Fibroblast of lung (primary cell): Measurements from ENCODE around the gene TLE6.

Experiments
- CTCF ChIP-seq, 2 donors: IDR thresholded peaks in 1 of 2; conservative IDR thresholded peaks in 1 of 2; 1 replicate in 1 of 2; 2 replicates in 1 of 2; pipeline ENCODE4 v1.5.1; 2011 to 2012; ENCODE audit warnings: low read length in 2 of 2, control low read depth in 1 of 2, inconsistent platforms in 1 of 2, low read depth in 1 of 2, mild to moderate bottlenecking in 1 of 2
- EZH2 ChIP-seq: IDR thresholded peaks from 2 replicates; pipeline ENCODE4 v1.5.1; 2012; ENCODE audit warnings: low read length, control low read depth, mild to moderate bottlenecking; ENCODE audit errors: missing control alignments

GRCh38 chr19:2976609-2977000, 759 bp upstream of the TLE6 start:
- TF ChIP-seq CTCF (conservative IDR thresholded peaks at IDR 0.05 in 1 of 2, IDR thresholded peaks at IDR 0.05 in 1 of 2; ENCODE audit: low read depth in 1 of 2, low read length in 2 of 2), result no peak
- TF ChIP-seq EZH2, result no peak
